LNCaP clone FGC (cell line): ENCODE measurements around the gene OR9Q1.
A peak's percentile ranks its signal among the peaks of the same experiment; 100 is the strongest.
"Not testable (repeated sequence)": the region's sequence is repeated elsewhere in the genome, so short reads cannot be mapped to it uniquely, and the experiment has no call there.

Source experiments
- DNase-seq: peaks from one replicate; pipeline ENCODE4 v3.0.0-alpha.2; 2011; ENCODE audit warnings: low read depth
- H3K4me3 ChIP-seq: 2 replicates; pipeline ENCODE4 v1.5.1; 2011; ENCODE audit warnings: mild to moderate bottlenecking, low read depth, low read length, control low read depth
- CTCF ChIP-seq: IDR thresholded peaks from 2 replicates; pipeline ENCODE4 v1.5.1; 2012; ENCODE audit warnings: mild to moderate bottlenecking; ENCODE audit not compliant: control insufficient read depth, insufficient read depth; ENCODE audit errors: extremely low read depth

OR9Q1 gene

GRCh38 chr11:57980201-57980600 lies 43.5 kb upstream of the OR9Q1 start:
- no peak overlapping the region for H3K4me3 ChIP-seq
- TF ChIP-seq CTCF = no peak
- no peak for DNase-seq

DNA sequence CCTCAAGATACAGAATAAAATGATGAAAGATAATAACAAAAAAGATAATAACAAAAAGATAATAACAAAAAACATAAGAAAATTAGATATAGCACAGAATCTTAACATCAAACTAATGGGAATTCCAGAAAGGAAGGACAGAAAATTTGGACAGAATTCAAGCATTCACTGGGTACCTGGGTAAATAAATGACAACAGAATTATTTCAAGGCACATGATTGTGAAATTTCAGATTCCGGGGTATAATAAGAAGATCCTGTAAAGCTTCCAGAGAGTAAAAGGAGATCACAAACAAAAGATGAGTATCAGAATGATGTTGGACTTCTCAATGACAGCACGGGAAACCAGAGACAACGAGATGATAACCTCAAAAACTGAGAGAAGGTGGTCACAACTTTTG lies 42.1 kb upstream of the OR9Q1 start:
- DNase-seq = no peak
- no peak for TF ChIP-seq CTCF
- no peak overlapping the region for H3K4me3 ChIP-seq

DNA sequence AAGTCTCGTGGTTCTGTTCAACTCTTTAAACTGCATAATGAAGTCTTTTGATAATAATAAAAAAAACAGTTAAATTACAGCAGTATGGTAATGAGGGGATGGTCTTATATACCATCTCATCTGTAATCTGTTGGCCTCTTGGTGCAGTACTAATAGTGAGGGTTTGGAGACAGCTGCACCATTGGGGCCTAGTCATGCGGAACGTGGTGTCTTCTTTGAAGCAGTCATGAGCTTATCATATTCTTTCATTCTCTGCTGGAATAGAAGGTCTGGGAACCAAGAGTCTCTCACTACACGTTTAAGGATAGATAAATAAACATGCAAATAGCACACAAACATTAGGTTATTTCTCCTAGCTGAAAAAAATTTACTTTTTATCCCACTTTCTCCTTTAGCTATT lies 40.9 kb upstream of the OR9Q1 start:
- no peak for TF ChIP-seq CTCF
- no peak for DNase-seq
- H3K4me3 ChIP-seq = no peak overlapping the region

DNA sequence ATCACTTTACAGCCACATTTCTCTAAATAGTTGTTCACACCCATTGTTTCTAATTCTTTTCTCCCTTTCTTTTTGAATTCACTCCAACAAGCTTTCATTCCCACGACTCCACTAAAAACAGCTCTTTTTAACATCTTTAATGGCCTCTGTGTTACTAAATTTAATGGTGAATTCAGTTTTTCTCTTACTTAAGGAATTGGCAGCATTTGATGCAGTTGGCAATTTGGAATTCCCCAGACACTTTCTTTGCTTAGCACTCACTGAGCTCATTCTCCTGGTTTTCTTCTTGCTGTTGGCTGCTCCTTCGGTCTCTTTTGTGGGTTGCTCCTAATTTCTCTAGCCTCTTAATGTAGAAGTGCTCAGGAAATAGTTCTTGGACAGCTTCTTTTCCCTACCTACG lies 40.5 kb upstream of the OR9Q1 start:
- H3K4me3 ChIP-seq = no peak overlapping the region
- DNase-seq = no peak
- no peak for TF ChIP-seq CTCF

GRCh38 chr11:57999523-57999922 lies 24.2 kb upstream of the OR9Q1 start:
- not testable (repeated sequence) for H3K4me3 ChIP-seq, DNase-seq

DNA sequence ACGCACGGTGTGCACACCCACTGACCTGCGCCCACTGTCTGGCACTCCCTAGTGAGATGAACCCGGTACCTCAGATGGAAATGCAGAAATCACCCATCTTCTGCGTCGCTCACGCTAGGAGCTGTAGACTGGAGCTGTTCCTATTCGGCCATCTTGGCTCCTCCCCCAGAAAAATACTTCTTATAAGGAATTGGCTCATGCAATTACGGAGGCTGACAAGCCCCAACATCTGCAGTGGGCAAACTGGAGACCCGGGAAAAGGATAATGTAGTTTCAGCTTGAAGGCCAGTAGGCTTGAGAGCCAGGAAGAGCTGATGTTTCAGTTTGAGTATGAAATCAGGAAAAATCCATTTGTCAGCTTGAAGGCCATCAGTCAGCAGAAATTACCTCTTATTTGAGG lies 23.7 kb upstream of the OR9Q1 start:
- H3K4me3 ChIP-seq, DNase-seq: not testable (repeated sequence)

GRCh38 chr11:58000699-58001098 lies 23.0 kb upstream of the OR9Q1 start:
- TF ChIP-seq CTCF = no peak
- DNase-seq = peak; percentile 6
- H3K4me3 ChIP-seq = no peak overlapping the region

DNA sequence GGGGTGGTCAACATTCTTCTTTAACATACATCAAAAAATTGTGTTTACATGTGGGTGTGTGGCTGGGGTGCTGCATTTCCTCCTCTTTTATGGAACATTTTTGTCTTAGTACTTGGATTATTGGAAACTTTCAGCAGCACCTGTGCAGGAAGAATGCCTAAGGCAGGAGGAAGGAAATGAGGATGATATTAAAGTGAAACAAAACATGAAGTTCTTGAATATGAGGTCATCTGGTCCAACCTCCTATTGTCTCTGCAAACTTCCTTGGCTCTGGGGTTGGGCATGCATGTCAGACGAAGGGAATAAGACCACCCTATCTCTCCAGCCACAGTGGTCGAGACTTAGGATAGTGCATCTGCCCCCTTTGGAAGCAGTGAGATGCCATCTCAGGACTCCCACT lies 20.6 kb upstream of the OR9Q1 start:
- no peak for DNase-seq
- TF ChIP-seq CTCF = no peak
- no peak overlapping the region for H3K4me3 ChIP-seq
